Spleen (tissue), 11 donors: ENCODE data around the gene FKBP8. TPM values are rescaled to one million over a fixed set of nuclear protein-coding genes. Genes with fewer than 3 reads are reported as not detected.

Experiments
- DNase-seq: peaks from one replicate; pipeline ENCODE4 v3.0.0-alpha.2; 2020
- H3K27ac ChIP-seq, 8 donors: fragments of 200-600 bp; sonication (generic) in 7 of 8; 1 replicate in 4 of 8; 2 replicates in 4 of 8; pipeline versions ENCODE4 v1.5.0 to v1.8.0; 2016 to 2021; ENCODE audit warnings: inconsistent platforms in 4 of 8, mild to moderate bottlenecking in 4 of 8, moderate library complexity in 1 of 8
- H3K27me3 ChIP-seq, 7 donors: fragments of 200-600 bp; sonication (generic) in 6 of 7; replicated peaks in 1 of 7; 1 replicate in 4 of 7; 2 replicates in 3 of 7; pipeline versions ENCODE4 v1.5.0 to v1.8.0; 2016 to 2021; ENCODE audit warnings: inconsistent platforms in 3 of 7, mild to moderate bottlenecking in 1 of 7
- H3K36me3 ChIP-seq, 6 donors: fragments of 200-600 bp; sonication (generic) in 5 of 6; 1 replicate in 4 of 6; 2 replicates in 2 of 6; pipeline versions ENCODE4 v1.5.0 to v1.8.0; 2016 to 2021; ENCODE audit warnings: inconsistent platforms in 2 of 6
- H3K4me1 ChIP-seq, 6 donors: fragments of 200-600 bp; sonication (generic) in 5 of 6; 1 replicate in 3 of 6; 2 replicates in 3 of 6; pipeline versions ENCODE4 v1.5.0 to v1.8.0; 2016 to 2021; ENCODE audit warnings: inconsistent platforms in 3 of 6
- H3K4me3 ChIP-seq, 8 donors: fragments of 200-600 bp; sonication (generic) in 7 of 8; 1 replicate in 4 of 8; 2 replicates in 4 of 8; pipeline versions ENCODE4 v1.5.0 to v1.8.0; 2016 to 2021; ENCODE audit warnings: inconsistent platforms in 4 of 8, mild to moderate bottlenecking in 4 of 8, moderate library complexity in 2 of 8
- H3K9me3 ChIP-seq, 8 donors: fragments of 200-600 bp; sonication (generic) in 7 of 8; 1 replicate in 4 of 8; 2 replicates in 4 of 8; pipeline versions ENCODE4 v1.5.0 to v1.8.0; 2016 to 2021; ENCODE audit warnings: inconsistent platforms in 4 of 8
- CTCF ChIP-seq, 11 experiments: fragments of 200-600 bp in 7 of 11; fragments of 450-650 bp in 4 of 11; sonication (generic) in 4 of 11; IDR thresholded peaks in 8 of 11; conservative IDR thresholded peaks in 3 of 11; 1 replicate in 7 of 11; 2 replicates in 4 of 11; pipeline versions ENCODE4 v1.4.0 to v1.8.0; 2016 to 2021; ENCODE audit warnings: antibody characterized with exemption in 11 of 11, inconsistent platforms in 4 of 11, mild to moderate bottlenecking in 1 of 11
- POLR2A ChIP-seq, 3 donors: fragments of 450-650 bp; IDR thresholded peaks; one replicate each; pipeline ENCODE4 v1.5.1; 2017; ENCODE audit warnings: antibody characterized with exemption in 3 of 3, mild to moderate bottlenecking in 1 of 3
- POLR2AphosphoS5 ChIP-seq, 3 donors: sonication (generic); formaldehyde crosslinking; IDR thresholded peaks; one replicate each; pipeline ENCODE4 v1.5.1; 2017; ENCODE audit warnings: antibody characterized with exemption in 3 of 3
- WGBS, 5 donors: extraction: QIAGEN DNeasy Blood & Tissue Kit in 3 of 5; methylation state at CpG; one replicate each; pipeline versions ENCODE4 v1.1.5 to v1.1.7; 2013 to 2018; 5-methylcytosine and 5-hydroxymethylcytosine counted together
- intact Hi-C: fragments of 100-400 bp; cut with DNase I; formaldehyde crosslinking; loops from one replicate; pipeline ENCODE4 v1.15.0; 2023; ENCODE audit warnings: low total_unique reads
- polyA plus RNA-seq, 3 donors: library from polyadenylated mRNA; stranded (reverse); fragments of 200-250 nt; gene quantifications; one replicate each; pipeline ENCODE4 v1.2.1, GENCODE V29; 2013
- total RNA-seq, 7 donors: library from RNA; depleted of rRNA in 3 of 7; stranded (reverse); fragments of >200 nt in 3 of 7; fragmentation: NEBNext Ultra II Directional in 4 of 7; extraction: Animal tissue kit (Norgen Biotek cat#: 25700) in 4 of 7; gene quantifications; one replicate each; pipeline versions ENCODE4 v1.1.0 to v1.2.1, GENCODE V29; 2016 to 2021
- donor health status: healthy with polysubstance abuse.
- donor health status: DM: no; HTN: no; CAD: no; lungs with moderate emphysema.
- donor health status: DM: no; HTN: no; CAD: no.
- donor health status: Bipolar disorder and iron deficiency.
- donor health status: healthy.
- donor health status: DM: no; HTN: no; CAD: no.
- donor health status: DM: yes; HTN: yes; CAD: no.

FKBP8 gene
- total and polyA plus RNA-seq, 10 donors: 131 to 309 (median 202) TPM

GRCh38 chr19:18514800-18515682 is 28.3 kb downstream of the FKBP8 start:
- Histone ChIP-seq H3K4me1 (peaks cover 36 to 99% (median 80%) of the 10 kb centered on the region in 6 donors), H3K27me3 (no peaks in the 10 kb centered on the region), H3K4me3 (peak overlapping the region in 1 of 8 donors; percentile 45), H3K36me3 (peaks cover 0 to 6% (median 0%) of the 10 kb centered on the region in 6 donors), H3K27ac (peak overlapping the region; percentile 48 to 99 (median 85)), H3K9me3 (no peaks in the 10 kb centered on the region)
- TF ChIP-seq POLR2A (IDR thresholded peaks at IDR 0.05) (peak in 1 of 3 donors; percentile 26), POLR2AphosphoS5 (IDR thresholded peaks at IDR 0.05) (peak; percentile 76 to 92 (median 86)), CTCF (IDR thresholded peaks at IDR 0.05 in 8 of 11, conservative IDR thresholded peaks at IDR 0.05 in 3 of 11) (no peak)
- intact Hi-C loops: no loop called here
- 37 to 64% (median 54%) methylated on average over 5 to 17 of the region's 17 CpGs for WGBS, 5 donors
- peak; percentile 90 for DNase-seq

- Histone ChIP-seq H3K4me1 (peaks cover 35 to 99% (median 79%) of the 10 kb centered on the region in 6 donors), H3K4me3 (no peak overlapping the region), H3K27ac (peak overlapping the region in 5 of 8 donors; percentile 32 to 99 (median 88)), H3K9me3 (no peaks in the 10 kb centered on the region), H3K27me3 (no peaks in the 10 kb centered on the region), H3K36me3 (peaks cover 0 to 6% (median 0%) of the 10 kb centered on the region in 6 donors)
- no peak for TF ChIP-seq CTCF (IDR thresholded peaks at IDR 0.05 in 8 of 11, conservative IDR thresholded peaks at IDR 0.05 in 3 of 11)
- TF ChIP-seq POLR2AphosphoS5 (IDR thresholded peaks at IDR 0.05): no peak
- no peak for TF ChIP-seq POLR2A (IDR thresholded peaks at IDR 0.05)
- intact Hi-C loops: no loop called here
- no peak for DNase-seq
- WGBS, 5 donors: 81 to 93% (median 89%) methylated on average over 11 of the region's 11 CpGs
Observed at GRCh38 chr19:18513868-18514267, 29.5 kb downstream of the FKBP8 start.

- Histone ChIP-seq H3K9me3 (no peaks in the 10 kb centered on the region), H3K27ac (peak overlapping the region in 3 of 8 donors; percentile 11 to 89 (median 26))
- TF ChIP-seq POLR2AphosphoS5 (IDR thresholded peaks at IDR 0.05): no peak
- TF ChIP-seq POLR2A (IDR thresholded peaks at IDR 0.05): no peak
- no peak for TF ChIP-seq CTCF (IDR thresholded peaks at IDR 0.05 in 8 of 11, conservative IDR thresholded peaks at IDR 0.05 in 3 of 11)
Observed at GRCh38 chr19:18510216-18510615, 33.2 kb downstream of the FKBP8 start.

GRCh38 chr19:18508585-18508984 is 34.8 kb downstream of the FKBP8 start:
- Histone ChIP-seq H3K9me3 (no peaks in the 10 kb centered on the region), H3K4me3 (no peak overlapping the region), H3K4me1 (peaks cover 56 to 99% (median 81%) of the 10 kb centered on the region in 6 donors), H3K36me3 (peaks cover 0 to 15% (median 0%) of the 10 kb centered on the region in 6 donors), H3K27ac (peak overlapping the region in 5 of 8 donors; percentile 54 to 89 (median 88)), H3K27me3 (no peaks in the 10 kb centered on the region)
- 83 to 95% (median 94%) methylated on average over 5 to 7 of the region's 7 CpGs for WGBS, 5 donors
- intact Hi-C loops: no loop called here
- DNase-seq: no peak
- no peak for TF ChIP-seq CTCF (IDR thresholded peaks at IDR 0.05 in 8 of 11, conservative IDR thresholded peaks at IDR 0.05 in 3 of 11)
- no peak for TF ChIP-seq POLR2AphosphoS5 (IDR thresholded peaks at IDR 0.05)
- TF ChIP-seq POLR2A (IDR thresholded peaks at IDR 0.05): no peak

More at GRCh38 chr19:18510216-18510615, 33.2 kb downstream of the FKBP8 start:
- 84 to 94% (median 88%) methylated on average over 8 of the region's 8 CpGs for WGBS, 5 donors
- peaks cover 0 to 15% (median 0%) of the 10 kb centered on the region in 6 donors for H3K36me3 ChIP-seq
- intact Hi-C loops: no loop called here
- peaks cover 51 to 99% (median 80%) of the 10 kb centered on the region in 6 donors for H3K4me1 ChIP-seq
- no peaks in the 10 kb centered on the region for H3K27me3 ChIP-seq
- H3K4me3 ChIP-seq: no peak overlapping the region
- DNase-seq: no peak
